ENCODE results near the gene CDH23.

The CDH23 gene

GRCh38 chr10:71799608-71800453 lies 403.1 kb downstream of the CDH23 start:
- no peak for TF ChIP-seq CTCF (IDR thresholded peaks at IDR 0.05; ENCODE audit: low read depth, low read length, poor library complexity, severe bottlenecking)
- no peak for TF ChIP-seq EZH2phosphoT487 (IDR thresholded peaks at IDR 0.05; ENCODE audit: borderline replicate concordance, low read length)
- no peak overlapping the region for H3K4me2 ChIP-seq (ENCODE audit: low read length)
- peaks cover 8% of the 10 kb centered on the region for H3K4me1 ChIP-seq (ENCODE audit: control insufficient read depth, low read length)
- no peaks in the 10 kb centered on the region for H3K9me2 ChIP-seq (replicated peaks; ENCODE audit: control insufficient read depth, low read length)
- H3K27me3 ChIP-seq (ENCODE audit: control insufficient read depth, low read length), result no peaks in the 10 kb centered on the region
- no peaks in the 10 kb centered on the region for H3K9me3 ChIP-seq (ENCODE audit: control insufficient read depth, insufficient read depth, low read length)
- H3F3A ChIP-seq (ENCODE audit: control insufficient read depth, insufficient read depth), result no peaks in the 10 kb centered on the region
- H3K4me3 ChIP-seq (ENCODE audit: low read length), result no peak overlapping the region
- no peaks in the 10 kb centered on the region for H4K20me1 ChIP-seq (ENCODE audit: control insufficient read depth, insufficient read depth, low read depth, low read length)
- H3K79me2 ChIP-seq (ENCODE audit: control insufficient read depth, low read length), result no peaks in the 10 kb centered on the region
- no peaks in the 10 kb centered on the region for H3K36me3 ChIP-seq (ENCODE audit: control insufficient read depth, low read length)
- no peak overlapping the region for H3K27ac ChIP-seq (ENCODE audit: low read depth, low read length)

- H3K79me2 ChIP-seq (ENCODE audit: control insufficient read depth, low read length), result no peaks in the 10 kb centered on the region
- no peak overlapping the region for H3K27ac ChIP-seq (ENCODE audit: low read depth, low read length)
- H3K36me3 ChIP-seq (ENCODE audit: control insufficient read depth, low read length), result no peaks in the 10 kb centered on the region
- no peaks in the 10 kb centered on the region for H3F3A ChIP-seq (ENCODE audit: control insufficient read depth, insufficient read depth)
- TF ChIP-seq CTCF (IDR thresholded peaks at IDR 0.05; ENCODE audit: low read depth, low read length, poor library complexity, severe bottlenecking), result no peak
- no peaks in the 10 kb centered on the region for H3K27me3 ChIP-seq (ENCODE audit: control insufficient read depth, low read length)
- H3K9me3 ChIP-seq (ENCODE audit: control insufficient read depth, insufficient read depth, low read length), result no peaks in the 10 kb centered on the region
- H4K20me1 ChIP-seq (ENCODE audit: control insufficient read depth, insufficient read depth, low read depth, low read length), result no peaks in the 10 kb centered on the region
- peaks cover 8% of the 10 kb centered on the region for H3K4me1 ChIP-seq (ENCODE audit: control insufficient read depth, low read length)
- no peaks in the 10 kb centered on the region for H3K9me2 ChIP-seq (replicated peaks; ENCODE audit: control insufficient read depth, low read length)
- no peak overlapping the region for H3K4me3 ChIP-seq (ENCODE audit: low read length)
- no peak overlapping the region for H3K4me2 ChIP-seq (ENCODE audit: low read length)
Observed at GRCh38 chr10:71801361-71801760, 404.6 kb downstream of the CDH23 start.

DNA sequence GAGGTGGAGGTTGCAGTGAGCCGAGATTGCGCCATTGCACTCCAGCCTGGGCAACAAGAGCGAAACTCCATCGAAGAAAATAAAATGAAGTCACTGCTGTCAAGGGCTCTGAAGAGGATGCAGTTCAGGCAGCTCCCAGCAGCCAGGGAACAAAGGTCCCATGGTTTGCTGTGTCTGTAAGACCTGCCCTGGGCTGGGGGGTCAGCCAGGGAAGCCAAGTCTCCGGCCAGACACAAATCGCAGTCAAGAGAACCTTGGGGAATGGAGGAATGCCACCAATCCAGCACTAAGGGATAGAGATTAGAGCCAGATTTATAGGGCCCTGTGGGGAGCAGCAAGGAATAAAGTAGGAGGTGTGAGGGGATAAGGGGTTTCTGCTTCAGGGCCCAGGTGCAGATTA lies 405.5 kb downstream of the CDH23 start:
- Histone ChIP-seq H3K9me3 (ENCODE audit: control insufficient read depth, insufficient read depth, low read length) (no peaks in the 10 kb centered on the region), H3F3A (ENCODE audit: control insufficient read depth, insufficient read depth) (no peaks in the 10 kb centered on the region), H3K27ac (ENCODE audit: low read depth, low read length) (no peak overlapping the region), H4K20me1 (ENCODE audit: control insufficient read depth, insufficient read depth, low read depth, low read length) (no peaks in the 10 kb centered on the region), H3K36me3 (ENCODE audit: control insufficient read depth, low read length) (no peaks in the 10 kb centered on the region), H3K4me3 (ENCODE audit: low read length) (no peak overlapping the region), H3K9me2 (replicated peaks; ENCODE audit: control insufficient read depth, low read length) (no peaks in the 10 kb centered on the region), H3K4me2 (ENCODE audit: low read length) (no peak overlapping the region), H3K4me1 (ENCODE audit: control insufficient read depth, low read length) (peaks cover 8% of the 10 kb centered on the region), H3K79me2 (ENCODE audit: control insufficient read depth, low read length) (no peaks in the 10 kb centered on the region), H3K27me3 (ENCODE audit: control insufficient read depth, low read length) (no peaks in the 10 kb centered on the region)
- TF ChIP-seq CTCF (IDR thresholded peaks at IDR 0.05; ENCODE audit: low read depth, low read length, poor library complexity, severe bottlenecking), result no peak
- no peak for TF ChIP-seq EZH2phosphoT487 (IDR thresholded peaks at IDR 0.05; ENCODE audit: borderline replicate concordance, low read length)
